Cerebellar cortex (tissue), 1 donor: ENCODE measurements around the gene SYTL3.
"Not testable (repeated sequence)": the region's sequence is repeated elsewhere in the genome, so short reads cannot be mapped to it uniquely, and the experiment has no call there.

ENCODE experiments used
- DNase-seq: peaks from one replicate; pipeline ENCODE4 v3.0.0-alpha.2; 2015; ENCODE audit warnings: low spot score

The SYTL3 gene

DNA sequence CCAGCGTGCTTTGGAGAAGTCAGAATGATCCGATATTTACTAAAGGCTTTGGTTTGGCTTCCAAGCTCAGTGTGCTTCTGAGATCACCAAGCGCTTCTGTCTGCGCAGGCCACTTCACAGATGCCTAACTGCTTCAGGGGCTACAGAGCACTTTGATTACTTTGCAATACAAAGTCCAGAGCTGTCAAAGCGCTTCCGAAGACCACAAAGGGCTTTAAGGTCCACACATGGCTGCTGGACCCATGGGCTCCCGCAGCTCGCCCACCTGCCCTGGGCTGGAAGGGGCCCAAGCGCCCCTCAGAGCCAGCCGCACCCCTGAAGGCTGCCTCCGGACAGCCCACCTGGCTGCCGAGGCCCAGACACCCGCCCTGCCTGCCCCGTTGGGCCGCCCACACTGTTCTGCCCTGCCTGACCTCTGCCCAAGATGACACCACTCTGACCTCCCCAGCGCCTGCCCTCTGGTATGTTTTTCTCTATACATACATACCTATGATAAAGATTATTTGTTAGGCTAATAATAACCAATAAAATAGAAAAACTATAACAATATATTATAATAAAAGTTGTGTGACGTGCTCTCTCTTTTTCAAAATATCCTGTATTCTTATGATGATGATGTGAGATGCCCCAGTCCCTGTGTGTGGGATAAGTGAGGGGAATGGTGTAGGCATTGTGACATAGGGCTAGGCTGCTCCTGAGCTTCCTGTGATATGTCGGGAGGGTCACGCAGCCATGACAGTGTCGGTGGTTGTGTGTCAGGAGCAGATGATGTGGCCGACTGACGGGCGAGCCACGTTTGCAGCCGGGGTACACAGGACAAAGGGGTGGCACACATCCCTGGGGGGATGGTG, 27.9 kb upstream of the SYTL3 start:
- DNase-seq: no peak

- no peak for DNase-seq
These were observed 27.2 kb upstream of the SYTL3 start for GRCh38 chr6:158622545-158623190.

- no peak for DNase-seq
These were observed 24.9 kb upstream of the SYTL3 start for GRCh38 chr6:158624684-158625682.

DNA sequence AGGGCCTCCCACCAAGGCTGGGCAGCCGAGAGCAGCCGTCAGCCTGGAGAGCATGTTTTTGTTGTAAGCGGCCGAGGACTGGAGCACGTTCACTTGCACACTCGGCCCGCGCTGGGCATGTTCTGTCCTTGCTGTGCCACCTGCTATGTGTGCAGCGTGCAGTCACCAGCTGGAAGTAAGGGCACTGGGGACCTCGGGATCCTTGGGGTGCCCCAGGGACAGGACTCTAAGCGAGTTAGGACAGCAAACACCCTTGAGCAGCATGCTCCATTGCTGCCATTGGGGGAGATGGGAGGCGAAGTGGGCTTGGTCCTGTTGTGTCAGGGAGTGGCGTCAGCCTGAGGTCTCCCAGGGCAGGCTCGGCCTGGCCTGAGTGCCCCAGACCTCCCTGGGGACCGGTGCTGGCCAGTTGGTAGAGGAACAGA, 24.0 kb upstream of the SYTL3 start:
- DNase-seq: no peak

DNA sequence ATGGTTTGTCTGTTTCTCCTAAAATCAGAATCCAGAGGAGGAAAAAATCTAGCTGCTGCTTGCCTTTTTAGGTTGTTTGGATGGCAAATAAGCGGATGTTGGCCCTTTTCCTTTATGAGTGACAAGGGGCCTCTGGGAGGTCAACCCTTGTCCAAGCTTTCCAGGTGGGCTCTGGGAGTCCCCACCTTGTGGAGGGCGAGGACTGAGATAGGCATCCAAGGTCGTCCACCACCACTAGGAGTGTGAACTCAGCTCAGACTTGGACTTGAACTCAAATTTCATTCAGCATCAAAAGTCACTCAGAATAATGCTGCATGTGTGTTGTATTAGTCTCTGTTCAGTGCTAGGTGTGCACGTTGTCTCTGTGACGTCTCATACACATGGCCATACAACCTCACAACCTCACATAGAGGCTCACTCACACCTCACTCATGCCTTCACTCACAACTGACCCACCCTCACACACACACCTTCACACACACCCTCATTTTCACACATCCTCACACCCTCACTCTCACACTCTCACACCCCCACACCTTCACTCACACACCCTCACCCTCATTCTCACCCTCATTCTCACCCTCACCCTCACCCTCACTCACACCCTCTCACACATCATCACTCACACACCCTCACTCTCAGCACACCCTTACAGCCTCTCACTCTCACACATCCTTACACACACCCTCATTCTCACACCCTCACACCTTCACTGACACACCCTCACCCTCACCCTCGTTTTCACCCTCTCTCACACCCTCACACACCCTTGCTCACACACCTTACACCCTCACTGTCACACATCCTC, 23.3 kb upstream of the SYTL3 start:
- DNase-seq: no peak

GRCh38 chr6:158627168-158627939, 22.5 kb upstream of the SYTL3 start:
- no peak for DNase-seq

- DNase-seq: no peak
These were observed 22.0 kb upstream of the SYTL3 start for GRCh38 chr6:158627940-158628211.

DNA sequence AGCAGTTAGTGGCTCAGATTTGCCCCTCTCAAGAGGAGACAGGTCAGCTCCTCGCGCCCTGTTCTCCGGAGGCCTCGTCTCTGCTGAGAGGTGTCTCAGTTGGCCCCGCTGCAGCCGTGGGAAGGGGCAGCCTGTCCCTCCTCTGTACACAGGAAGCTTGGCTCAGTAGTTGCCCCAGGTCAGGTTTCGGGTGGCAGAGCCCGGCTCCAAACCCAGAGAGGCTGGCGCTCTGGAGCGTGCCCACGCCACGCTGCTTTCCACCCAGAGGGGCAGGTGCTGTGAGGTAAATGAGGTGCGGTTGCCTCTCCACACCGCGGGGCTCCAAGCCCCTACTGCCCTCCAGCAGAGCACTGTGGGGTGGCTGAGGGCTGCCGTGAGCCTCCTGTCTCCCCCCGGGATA, 21.3 kb upstream of the SYTL3 start:
- no peak for DNase-seq

DNA sequence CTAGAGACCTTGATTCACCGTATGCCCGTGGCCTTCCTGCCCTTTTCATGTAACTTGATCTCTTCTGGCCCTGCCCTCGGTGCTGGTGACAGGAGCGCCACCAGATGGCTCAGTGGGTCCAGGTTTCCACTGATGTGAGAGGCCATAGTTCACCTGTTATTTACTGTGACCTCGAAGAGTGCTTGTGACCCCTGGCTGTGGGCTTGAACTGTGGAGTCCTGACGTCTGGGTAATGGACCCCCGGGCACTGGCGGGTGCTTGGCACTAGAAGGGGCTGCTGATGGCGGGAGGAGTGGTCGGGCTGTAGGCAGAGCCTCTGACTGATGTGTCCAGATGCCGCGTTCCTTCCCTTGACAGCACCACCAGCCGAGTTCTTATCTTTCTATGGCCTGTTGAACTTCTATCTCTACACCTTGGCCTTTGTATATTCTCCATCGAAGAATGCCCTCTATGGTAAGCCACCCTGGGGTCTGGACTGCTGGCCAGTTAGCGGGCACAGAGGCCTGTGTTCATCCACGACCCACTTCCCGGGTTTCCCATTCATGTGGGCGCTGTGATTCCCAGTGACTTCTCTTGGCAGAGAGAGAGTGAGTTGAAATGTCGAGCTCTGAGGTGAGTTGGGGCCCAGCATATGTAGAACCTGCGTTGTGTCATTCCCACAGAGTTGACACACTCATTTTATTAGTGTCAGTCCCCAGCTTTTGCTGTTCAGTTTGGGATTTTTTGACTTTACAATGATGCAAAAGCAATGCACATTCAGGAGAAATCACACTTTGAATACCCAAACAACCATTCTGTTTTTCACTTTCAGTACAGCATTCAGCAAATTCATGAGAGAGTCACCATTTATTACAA, 20.3 kb upstream of the SYTL3 start:
- no peak for DNase-seq

- no peak for DNase-seq
These were observed 18.8 kb upstream of the SYTL3 start for GRCh38 chr6:158630938-158631616.

DNA sequence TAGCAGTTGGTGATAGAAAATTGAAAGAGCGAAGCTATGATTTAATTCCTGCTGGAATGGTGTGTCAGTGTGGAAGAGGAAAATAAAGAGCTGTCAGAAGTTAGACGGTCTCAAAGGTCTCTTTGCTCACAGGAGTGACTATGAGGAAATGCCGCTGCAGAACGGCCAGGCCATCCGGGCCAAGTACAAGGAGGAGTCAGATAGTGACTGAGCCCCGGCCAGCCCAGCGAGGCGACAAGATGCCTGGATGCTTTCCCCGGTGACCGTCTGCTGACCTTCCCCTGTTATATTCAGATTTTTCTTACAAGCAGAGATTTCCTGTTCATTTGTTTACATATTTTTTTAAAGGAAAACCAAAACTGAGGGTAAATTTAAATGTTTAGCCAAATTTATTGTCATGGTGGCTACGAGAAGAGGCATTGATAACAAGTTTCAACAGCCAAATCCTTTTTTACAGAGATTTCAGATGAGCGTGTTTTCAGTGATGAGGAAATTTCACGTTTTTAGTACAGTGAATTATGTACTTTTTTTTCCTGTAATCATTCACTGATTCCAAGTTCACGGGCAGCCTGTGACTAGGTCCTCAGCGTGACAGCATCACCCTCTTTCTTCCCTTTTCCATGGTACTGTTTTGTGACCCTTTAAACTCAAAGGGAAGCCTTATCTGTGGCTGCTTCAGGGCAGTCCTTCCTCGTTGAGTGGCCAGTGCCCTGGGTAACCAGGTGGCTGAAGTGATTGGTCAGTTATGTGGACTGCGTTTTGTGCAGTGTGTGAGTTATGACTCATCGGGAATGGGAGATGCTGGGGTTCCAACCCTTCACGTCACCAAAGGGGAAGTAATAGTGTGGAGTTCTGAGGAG, 17.9 kb upstream of the SYTL3 start:
- no peak for DNase-seq

- not testable (repeated sequence) for DNase-seq
These were observed 17.2 kb upstream of the SYTL3 start for GRCh38 chr6:158632538-158633119.

DNA sequence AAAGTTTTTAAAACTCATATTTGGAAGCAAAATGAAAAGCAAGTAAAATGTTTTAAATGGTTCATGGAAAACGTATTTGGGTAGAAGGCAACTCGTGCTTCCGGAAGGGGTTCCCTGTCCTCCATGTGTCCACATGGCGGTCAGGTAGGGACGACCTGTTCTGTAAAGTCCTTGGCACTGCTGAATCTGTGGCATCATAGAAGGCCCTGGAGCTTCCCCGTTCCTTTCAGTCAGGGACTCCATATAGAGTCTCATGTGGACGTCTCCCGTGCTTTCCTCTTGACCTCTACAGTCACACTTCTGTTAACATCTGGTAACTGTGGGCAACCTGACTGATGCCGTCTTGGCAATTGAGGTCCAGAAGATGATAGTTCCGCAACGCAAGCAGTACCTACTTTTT, 16.7 kb upstream of the SYTL3 start:
- no peak for DNase-seq

GRCh38 chr6:158634695-158635426, 15.0 kb upstream of the SYTL3 start:
- DNase-seq: no peak

DNA sequence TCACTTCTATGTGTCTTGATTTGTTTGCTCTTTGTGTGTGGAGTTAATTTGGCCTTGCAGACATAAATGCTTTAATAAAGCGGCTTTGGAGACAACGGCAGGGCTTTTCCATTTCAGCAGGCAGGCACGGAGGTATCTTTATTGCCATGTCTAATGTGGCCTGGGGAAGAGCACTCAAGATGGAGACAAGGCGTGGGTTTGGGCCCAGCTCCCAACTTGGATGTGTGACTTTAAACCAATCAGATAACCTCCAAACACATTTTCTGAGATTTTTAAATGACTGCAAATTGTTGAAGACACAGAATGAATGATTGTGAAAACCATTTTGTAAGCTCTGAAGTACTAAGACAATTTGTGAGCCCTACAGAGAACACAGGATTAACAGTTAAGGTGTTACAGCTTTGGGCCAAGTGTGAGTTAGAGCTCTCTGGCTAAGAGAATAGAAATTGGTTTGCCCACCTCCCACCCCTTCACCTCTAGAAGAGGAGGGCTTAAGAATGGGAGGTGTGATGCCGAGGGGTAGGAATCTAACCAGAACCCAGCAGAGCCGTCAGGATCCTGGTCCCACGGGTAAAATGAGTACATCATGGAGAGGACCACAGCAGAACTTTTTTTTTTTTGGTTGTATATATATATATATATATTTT, 14.3 kb upstream of the SYTL3 start:
- DNase-seq: no peak

DNA sequence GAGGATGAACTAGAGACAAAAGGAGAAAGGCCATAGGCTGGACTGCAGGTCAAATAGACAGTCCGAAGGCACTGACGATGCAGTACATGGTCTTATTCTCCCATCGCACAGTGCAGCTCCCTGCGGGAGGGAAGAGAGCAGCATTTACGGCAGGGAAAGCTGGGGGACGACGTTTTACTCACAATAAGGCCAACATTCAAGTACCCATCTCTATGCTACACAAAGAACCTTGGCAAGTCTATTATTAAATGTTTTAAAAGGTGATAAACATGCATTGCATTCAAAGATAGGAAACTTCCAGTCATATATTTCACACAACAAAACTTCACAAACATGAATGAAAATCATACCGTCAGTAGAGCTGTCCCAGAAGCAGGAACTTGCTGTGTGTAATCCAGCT, 13.1 kb upstream of the SYTL3 start:
- no peak for DNase-seq

DNA sequence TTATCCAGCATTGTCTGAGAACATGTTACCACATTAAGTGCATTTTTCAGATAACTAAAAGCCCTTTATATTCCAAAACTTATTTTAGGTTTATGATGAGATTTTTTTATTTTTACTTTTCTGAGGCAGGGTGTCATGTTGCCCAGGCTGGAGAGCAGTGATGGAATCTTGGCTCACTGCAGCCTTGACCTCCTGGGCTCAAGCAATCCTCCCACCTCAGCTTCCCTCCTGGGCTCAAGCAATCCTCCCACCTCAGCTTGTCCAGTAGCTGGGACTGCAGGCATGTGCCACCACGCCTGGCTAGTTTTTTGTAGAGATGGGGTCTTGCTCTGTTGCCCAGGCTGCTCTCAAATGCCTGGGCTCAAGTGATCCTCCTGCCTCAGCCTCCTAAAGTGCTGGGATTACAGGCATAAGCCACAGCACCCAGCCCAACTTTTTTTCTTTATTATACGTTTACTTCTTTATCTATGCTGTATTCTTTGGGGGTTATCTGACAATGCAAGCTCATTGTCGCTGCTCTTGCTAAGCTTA, 11.5 kb upstream of the SYTL3 start:
- no peak for DNase-seq
